ENCODE data around the gene ITPRIP. TPM values are rescaled to one million over a fixed set of nuclear protein-coding genes. Genes with fewer than 3 reads are reported as not detected.

ITPRIP gene
- total RNA-seq, 1 donor from 2014 or later, result 34.8 TPM

DNA sequence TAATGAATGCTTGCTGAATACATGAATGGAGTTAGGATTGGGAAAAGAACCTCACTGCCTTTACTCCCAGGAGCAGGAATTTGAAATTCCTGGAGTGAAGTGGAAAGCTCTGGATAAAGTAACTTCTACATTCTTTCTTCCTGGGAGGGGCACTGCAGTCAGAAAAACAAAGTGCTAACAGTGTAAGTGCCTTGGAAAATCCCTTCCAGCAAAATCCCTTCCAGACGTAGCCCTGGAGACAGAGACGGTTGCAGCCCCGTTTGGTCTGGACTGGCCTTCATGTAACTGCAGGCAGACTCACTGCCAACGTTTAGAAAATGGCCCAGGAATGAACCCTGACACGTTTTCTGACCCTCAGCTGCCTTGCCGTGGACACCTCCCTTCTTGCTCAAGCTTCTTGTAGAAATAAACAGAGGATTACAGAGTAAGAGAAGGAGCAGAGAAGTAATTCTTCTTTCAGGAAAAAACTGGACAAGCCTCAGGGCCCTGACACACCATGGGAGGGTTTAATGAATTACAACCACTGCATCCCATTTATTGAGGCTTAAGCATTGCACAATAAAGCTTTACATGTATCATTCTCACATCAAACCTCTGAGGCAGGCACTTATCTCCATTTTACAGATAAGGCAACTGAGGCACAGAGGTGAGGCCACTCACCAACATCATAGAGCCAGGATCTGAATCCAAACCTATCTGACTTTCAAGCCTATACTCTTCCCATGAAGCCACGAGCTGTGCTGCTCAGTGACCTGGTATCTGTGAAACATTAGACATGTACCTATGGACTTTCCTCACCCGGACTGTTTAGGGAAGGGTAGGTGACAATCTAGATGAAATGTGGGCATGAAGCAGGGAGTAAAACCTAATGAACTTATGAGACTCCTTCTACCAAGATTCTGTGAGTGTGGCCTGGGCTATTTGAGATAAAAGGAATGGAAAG, 7.8 kb downstream of the ITPRIP start:
- TF ChIP-seq, protein P1, sequence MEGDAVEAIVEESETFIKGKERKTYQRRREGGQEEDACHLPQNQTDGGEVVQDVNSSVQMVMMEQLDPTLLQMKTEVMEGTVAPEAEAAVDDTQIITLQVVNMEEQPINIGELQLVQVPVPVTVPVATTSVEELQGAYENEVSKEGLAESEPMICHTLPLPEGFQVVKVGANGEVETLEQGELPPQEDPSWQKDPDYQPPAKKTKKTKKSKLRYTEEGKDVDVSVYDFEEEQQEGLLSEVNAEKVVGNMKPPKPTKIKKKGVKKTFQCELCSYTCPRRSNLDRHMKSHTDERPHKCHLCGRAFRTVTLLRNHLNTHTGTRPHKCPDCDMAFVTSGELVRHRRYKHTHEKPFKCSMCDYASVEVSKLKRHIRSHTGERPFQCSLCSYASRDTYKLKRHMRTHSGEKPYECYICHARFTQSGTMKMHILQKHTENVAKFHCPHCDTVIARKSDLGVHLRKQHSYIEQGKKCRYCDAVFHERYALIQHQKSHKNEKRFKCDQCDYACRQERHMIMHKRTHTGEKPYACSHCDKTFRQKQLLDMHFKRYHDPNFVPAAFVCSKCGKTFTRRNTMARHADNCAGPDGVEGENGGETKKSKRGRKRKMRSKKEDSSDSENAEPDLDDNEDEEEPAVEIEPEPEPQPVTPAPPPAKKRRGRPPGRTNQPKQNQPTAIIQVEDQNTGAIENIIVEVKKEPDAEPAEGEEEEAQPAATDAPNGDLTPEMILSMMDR (IDR thresholded peaks at IDR 0.05; ENCODE audit: insufficient read depth, low read length, poor library complexity, severe bottlenecking), result no peak
- Histone ChIP-seq H3K27me3 (ENCODE audit: control insufficient read depth, insufficient read depth, low read length) (no peaks in the 10 kb centered on the region), H3K4me3 (ENCODE audit: low read depth, low read length) (no peak overlapping the region), H3K36me3 (ENCODE audit: control insufficient read depth, insufficient read depth, low read length) (no peaks in the 10 kb centered on the region)
- DNase-seq (ENCODE audit: low read depth), result no peak

DNA sequence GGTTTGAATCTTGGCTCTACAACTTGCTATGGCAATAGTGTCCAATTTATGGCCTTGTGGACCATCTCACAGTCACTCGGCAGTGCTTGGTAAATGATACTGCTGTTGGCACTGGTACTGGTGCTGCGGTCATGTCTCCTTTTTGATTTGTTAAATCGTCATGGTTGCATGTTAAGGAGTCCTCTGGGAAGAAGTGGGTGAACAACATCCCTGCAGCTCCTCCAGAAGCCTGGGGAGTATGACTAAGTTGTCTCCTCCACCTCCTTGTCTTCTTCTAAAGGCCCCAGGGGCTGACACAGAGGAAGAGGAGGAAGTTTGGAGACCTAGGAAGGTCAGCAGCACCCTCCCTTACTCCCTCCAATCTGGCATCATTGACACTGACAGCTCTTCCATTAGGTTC, 8.5 kb downstream of the ITPRIP start:
- Histone ChIP-seq H3K4me3 (ENCODE audit: low read depth, low read length) (no peak overlapping the region), H3K36me3 (ENCODE audit: control insufficient read depth, insufficient read depth, low read length) (no peaks in the 10 kb centered on the region), H3K27me3 (ENCODE audit: control insufficient read depth, insufficient read depth, low read length) (no peaks in the 10 kb centered on the region)
- TF ChIP-seq, protein P1 (IDR thresholded peaks at IDR 0.05; ENCODE audit: insufficient read depth, low read length, poor library complexity, severe bottlenecking), result no peak
- DNase-seq (ENCODE audit: low read depth), result no peak

DNA sequence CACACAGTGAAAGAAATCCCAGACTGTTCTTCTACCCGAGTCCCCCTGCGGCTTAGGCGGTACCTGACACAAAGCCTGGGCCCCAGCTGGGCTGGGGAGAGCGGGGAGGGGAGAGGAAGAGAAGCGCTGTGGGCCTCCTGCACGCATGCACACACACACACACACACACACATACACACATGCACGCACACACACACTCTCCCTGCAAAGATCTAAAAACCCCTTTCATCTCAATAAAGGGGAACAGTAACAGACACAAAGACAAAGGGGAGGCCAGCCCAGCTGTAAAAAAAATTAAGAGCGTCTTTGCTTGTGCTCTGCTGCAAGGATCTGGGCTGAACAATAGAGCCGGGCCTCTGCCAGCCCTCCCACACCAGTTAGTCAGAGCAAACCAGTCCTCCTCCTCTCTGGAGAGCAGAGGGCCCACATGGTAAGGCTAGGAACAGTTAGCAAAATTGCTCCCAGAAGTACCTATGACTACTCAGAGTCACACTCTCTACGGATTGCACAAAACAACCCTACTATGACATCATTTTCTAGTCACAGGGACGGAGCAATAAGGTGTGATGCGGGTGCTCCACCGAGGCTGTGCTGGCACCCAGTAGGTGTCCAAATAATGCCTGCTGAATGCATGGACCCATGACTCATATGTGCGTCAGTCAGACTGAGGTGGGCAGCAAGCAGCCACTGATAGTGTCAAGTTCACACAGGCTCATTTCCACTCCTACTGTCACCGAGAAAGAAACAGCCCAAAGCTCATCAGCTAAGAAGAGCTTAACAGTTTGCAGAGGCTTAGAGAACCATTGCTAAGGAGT, 9.2 kb downstream of the ITPRIP start:
- peak overlapping the region; percentile 17 for H3K4me3 ChIP-seq (ENCODE audit: low read depth, low read length)
- TF ChIP-seq, protein P1 (IDR thresholded peaks at IDR 0.05; ENCODE audit: insufficient read depth, low read length, poor library complexity, severe bottlenecking), result no peak
- no peaks in the 10 kb centered on the region for H3K36me3 ChIP-seq (ENCODE audit: control insufficient read depth, insufficient read depth, low read length)
- no peaks in the 10 kb centered on the region for H3K27me3 ChIP-seq (ENCODE audit: control insufficient read depth, insufficient read depth, low read length)
- DNase-seq (ENCODE audit: low read depth), result no peak

DNA sequence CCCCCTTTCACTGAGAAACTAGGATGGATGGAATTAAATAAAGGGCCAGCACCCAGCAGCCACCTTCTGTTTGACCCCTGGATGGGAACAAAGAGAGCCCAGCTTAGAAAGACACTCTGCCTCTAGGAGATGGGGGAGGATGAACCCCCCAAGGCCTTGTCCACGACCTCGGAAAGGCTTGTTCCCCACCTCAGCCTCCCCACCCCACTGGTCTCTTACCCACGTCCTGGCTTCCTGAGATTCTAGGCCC, 9.7 kb downstream of the ITPRIP start:
- Histone ChIP-seq H3K4me3 (ENCODE audit: low read depth, low read length) (peak overlapping the region; percentile 17), H3K27me3 (ENCODE audit: control insufficient read depth, insufficient read depth, low read length) (no peaks in the 10 kb centered on the region), H3K36me3 (ENCODE audit: control insufficient read depth, insufficient read depth, low read length) (no peaks in the 10 kb centered on the region)
- no peak for DNase-seq (ENCODE audit: low read depth)
- TF ChIP-seq, protein P1 (IDR thresholded peaks at IDR 0.05; ENCODE audit: insufficient read depth, low read length, poor library complexity, severe bottlenecking), result no peak

DNA sequence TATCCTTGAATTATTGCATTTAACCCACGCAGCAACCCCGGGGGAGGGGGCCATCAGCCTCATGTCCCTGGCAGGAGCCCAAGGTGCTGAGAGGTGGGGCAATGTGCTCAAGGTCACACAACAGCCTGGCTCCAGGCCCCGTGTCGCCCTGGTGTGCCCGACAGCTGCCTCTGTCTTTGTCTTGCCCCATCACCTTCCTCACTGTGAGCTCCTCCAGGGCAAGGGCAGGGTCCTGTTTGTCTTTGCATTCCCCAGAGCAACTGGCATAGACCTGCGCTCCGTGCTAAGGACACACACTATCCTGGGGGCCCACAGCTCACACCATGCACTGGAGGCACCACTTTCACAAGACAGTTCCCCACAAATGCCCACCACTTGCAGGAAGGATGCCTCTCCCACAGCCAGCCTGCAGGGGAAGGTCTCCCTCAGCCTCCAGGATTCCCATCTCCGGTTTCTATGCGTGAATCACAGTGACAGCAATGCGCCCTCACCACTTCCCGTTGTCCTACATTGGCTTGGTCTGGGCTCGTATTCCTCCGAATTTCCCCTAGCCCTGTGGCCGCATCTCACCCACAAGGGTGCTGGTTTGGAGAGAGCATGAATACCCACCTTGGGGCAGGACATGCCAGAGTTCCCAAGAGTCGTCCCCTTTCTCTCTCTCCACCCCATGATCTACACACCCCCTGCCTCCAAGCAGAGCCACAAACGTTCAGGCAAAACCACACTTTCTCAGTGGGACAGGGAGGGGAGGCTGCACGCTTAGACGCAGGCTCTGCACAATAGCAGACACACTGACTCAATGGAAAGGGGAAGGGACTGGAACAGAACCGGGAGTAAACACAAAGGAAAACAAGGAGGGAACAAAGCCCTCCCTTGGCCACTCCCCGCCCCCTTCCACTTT, 10.3 kb downstream of the ITPRIP start:
- Histone ChIP-seq H3K27me3 (ENCODE audit: control insufficient read depth, insufficient read depth, low read length) (no peaks in the 10 kb centered on the region), H3K4me3 (ENCODE audit: low read depth, low read length) (peak overlapping the region; percentile 21), H3K36me3 (ENCODE audit: control insufficient read depth, insufficient read depth, low read length) (no peaks in the 10 kb centered on the region)
- TF ChIP-seq, protein P1 (IDR thresholded peaks at IDR 0.05; ENCODE audit: insufficient read depth, low read length, poor library complexity, severe bottlenecking), result peak; percentile 13
- DNase-seq (ENCODE audit: low read depth), result no peak

Data from kidney epithelial cell (primary cell).